Loucy (cell line): Measurements from ENCODE around the gene HOXB9.

Source experiments
- H2AFZ ChIP-seq: fragments of 200-600 bp; sonication (generic); 2 replicates; pipeline ENCODE4 v1.6.0; 2016; ENCODE audit warnings: antibody characterized with exemption, mild to moderate bottlenecking, low read length, moderate library complexity
- H3F3A ChIP-seq: fragments of 200-600 bp; 2 replicates; pipeline ENCODE4 v1.6.0; 2016; ENCODE audit warnings: antibody characterized with exemption, low read depth, mild to moderate bottlenecking
- H3K27me3 ChIP-seq: fragments of 200-600 bp; sonication (generic); 2 replicates; pipeline ENCODE4 v1.6.1; 2014; ENCODE audit warnings: low read length, mild to moderate bottlenecking; ENCODE audit not compliant: insufficient read depth, poor library complexity, severe bottlenecking
- H3K36me3 ChIP-seq: fragments of 200-600 bp; sonication (generic); 2 replicates; pipeline ENCODE4 v1.6.1; 2016; ENCODE audit warnings: low read length; ENCODE audit not compliant: insufficient read depth
- H3K4me1 ChIP-seq: fragments of 200-600 bp; sonication (generic); 2 replicates; pipeline ENCODE4 v1.5.1; 2014; ENCODE audit warnings: low read length, mild to moderate bottlenecking; ENCODE audit not compliant: insufficient read depth, poor library complexity, severe bottlenecking
- H3K4me2 ChIP-seq: fragments of 200-600 bp; sonication (generic); 2 replicates; pipeline ENCODE4 v1.6.0; 2014; ENCODE audit warnings: antibody characterized with exemption, low read length, low read depth, mild to moderate bottlenecking; ENCODE audit not compliant: poor library complexity, severe bottlenecking
- H3K4me3 ChIP-seq: fragments of 200-600 bp; sonication (generic); 2 replicates; pipeline ENCODE4 v1.5.1; 2014; ENCODE audit warnings: low read length, mild to moderate bottlenecking, mixed read lengths; ENCODE audit not compliant: poor library complexity, severe bottlenecking
- H3K79me2 ChIP-seq: fragments of 200-600 bp; sonication (generic); 2 replicates; pipeline ENCODE4 v1.6.1; 2014; ENCODE audit warnings: low read length; ENCODE audit not compliant: insufficient read depth
- H3K9ac ChIP-seq: fragments of 200-600 bp; sonication (generic); 2 replicates; pipeline ENCODE4 v1.6.0; 2014; ENCODE audit warnings: mild to moderate bottlenecking, low read depth, low read length, moderate library complexity; ENCODE audit not compliant: poor library complexity, severe bottlenecking
- H3K9me2 ChIP-seq: fragments of 200-600 bp; sonication (generic); replicated peaks from 2 replicates; pipeline ENCODE4 v1.6.1; 2016; ENCODE audit warnings: low read depth, low read length, mixed read lengths
- H3K9me3 ChIP-seq: fragments of 200-600 bp; sonication (generic); 2 replicates; pipeline ENCODE4 v1.6.1; 2014; ENCODE audit warnings: mild to moderate bottlenecking, antibody characterized with exemption, low read length, low read depth; ENCODE audit not compliant: insufficient read depth
- H4K20me1 ChIP-seq: fragments of 200-600 bp; sonication (generic); 2 replicates; pipeline ENCODE4 v1.6.0; 2014; ENCODE audit warnings: antibody characterized with exemption, low read length, mild to moderate bottlenecking; ENCODE audit not compliant: insufficient read depth, poor library complexity, severe bottlenecking
- EZH2phosphoT487 ChIP-seq: fragments of 200-600 bp; IDR thresholded peaks from 2 replicates; pipeline ENCODE4 v1.6.1; 2018; ENCODE audit warnings: antibody characterized with exemption, mild to moderate bottlenecking, moderate library complexity, borderline replicate concordance
- TF ChIP-seq, protein P1 (sequence below): fragments of 200-600 bp; sonication (generic); conservative IDR thresholded peaks from 2 replicates; pipeline ENCODE4 v1.5.1; 2014; ENCODE audit warnings: mild to moderate bottlenecking, antibody characterized with exemption, low read length

Gene HOXB9

DNA sequence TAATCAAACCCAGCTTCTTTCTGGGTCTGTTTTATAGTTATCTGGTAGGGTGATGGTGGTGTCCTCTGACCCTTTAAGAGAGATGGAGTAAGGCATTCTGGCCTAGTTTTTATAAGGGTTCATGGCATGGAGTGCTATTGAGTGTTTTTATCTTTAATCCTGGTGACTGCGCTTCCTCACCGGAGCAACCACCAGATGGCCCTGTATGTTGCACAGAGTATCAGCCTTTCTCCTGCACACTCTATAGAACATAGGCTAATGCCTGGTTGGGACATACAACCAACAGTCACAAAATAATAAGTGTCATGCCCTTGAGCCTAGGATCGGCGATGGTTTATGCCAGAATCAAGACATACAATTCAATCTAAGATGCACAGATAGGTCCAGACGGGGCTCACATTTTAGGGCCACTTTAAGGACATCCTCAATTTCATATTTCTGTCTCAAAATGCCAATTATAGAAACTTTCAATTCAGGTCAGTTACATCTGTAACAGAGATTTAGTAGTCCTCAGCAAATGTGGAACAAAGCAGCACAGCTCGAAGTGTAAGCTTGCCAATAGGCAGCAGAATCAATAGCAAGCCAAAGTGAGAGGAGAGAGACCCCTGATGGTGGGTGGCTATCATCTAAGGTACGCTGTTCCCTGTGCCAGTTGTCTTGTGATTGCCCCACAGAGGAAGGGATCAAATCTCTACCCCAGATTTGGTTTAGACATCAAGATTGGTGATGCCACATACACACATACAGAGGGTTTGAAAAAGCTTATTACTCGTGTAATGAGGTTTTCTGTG, 37.2 kb upstream of the HOXB9 start:
- Histone ChIP-seq H3K4me1 (no peaks in the 10 kb centered on the region), H3K4me3 (no peak overlapping the region), H3K79me2 (peaks cover 81% of the 10 kb centered on the region), H3K36me3 (peaks cover 42% of the 10 kb centered on the region; the same call in 1 of the 2 replicates), H3K9me3 (no peaks in the 10 kb centered on the region), H3K4me2 (no peak overlapping the region), H3F3A (no peaks in the 10 kb centered on the region; the same call in 1 of the 2 replicates), H3K9ac (no peak overlapping the region), H4K20me1 (peaks cover 10% of the 10 kb centered on the region), H3K9me2 (no peaks in the 10 kb centered on the region), H2AFZ (no peak overlapping the region), H3K27me3 (no peaks in the 10 kb centered on the region)
- TF ChIP-seq EZH2phosphoT487, result no peak
- TF ChIP-seq, protein P1, sequence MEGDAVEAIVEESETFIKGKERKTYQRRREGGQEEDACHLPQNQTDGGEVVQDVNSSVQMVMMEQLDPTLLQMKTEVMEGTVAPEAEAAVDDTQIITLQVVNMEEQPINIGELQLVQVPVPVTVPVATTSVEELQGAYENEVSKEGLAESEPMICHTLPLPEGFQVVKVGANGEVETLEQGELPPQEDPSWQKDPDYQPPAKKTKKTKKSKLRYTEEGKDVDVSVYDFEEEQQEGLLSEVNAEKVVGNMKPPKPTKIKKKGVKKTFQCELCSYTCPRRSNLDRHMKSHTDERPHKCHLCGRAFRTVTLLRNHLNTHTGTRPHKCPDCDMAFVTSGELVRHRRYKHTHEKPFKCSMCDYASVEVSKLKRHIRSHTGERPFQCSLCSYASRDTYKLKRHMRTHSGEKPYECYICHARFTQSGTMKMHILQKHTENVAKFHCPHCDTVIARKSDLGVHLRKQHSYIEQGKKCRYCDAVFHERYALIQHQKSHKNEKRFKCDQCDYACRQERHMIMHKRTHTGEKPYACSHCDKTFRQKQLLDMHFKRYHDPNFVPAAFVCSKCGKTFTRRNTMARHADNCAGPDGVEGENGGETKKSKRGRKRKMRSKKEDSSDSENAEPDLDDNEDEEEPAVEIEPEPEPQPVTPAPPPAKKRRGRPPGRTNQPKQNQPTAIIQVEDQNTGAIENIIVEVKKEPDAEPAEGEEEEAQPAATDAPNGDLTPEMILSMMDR, result peak; percentile 50

DNA sequence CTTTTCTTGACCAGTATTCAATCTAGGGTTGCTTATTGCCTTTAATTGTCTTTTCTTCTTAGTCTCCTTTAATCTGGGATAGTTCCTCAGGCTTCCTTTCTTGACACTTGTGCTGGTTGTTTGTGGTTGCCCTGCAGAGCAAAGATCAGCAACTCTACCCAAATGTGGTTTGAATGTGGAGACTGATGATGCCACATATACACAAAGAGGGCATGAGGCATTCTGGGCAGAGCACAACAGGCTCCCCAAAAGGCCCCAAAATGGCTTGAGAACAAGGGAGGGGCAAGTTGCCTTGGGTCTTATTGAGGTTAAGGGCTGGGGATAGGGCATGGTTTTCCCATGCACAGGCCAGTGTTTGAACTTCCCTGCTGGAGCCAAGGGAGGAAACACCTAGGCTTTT, 29.8 kb upstream of the HOXB9 start:
- Histone ChIP-seq H3K4me3 (no peak overlapping the region), H3K9me2 (no peaks in the 10 kb centered on the region), H3K9me3 (no peaks in the 10 kb centered on the region), H3K79me2 (peaks cover 90% of the 10 kb centered on the region), H3F3A (no peaks in the 10 kb centered on the region; the same call in 1 of the 2 replicates), H3K4me2 (peak overlapping the region; percentile 21), H3K4me1 (peaks cover 22% of the 10 kb centered on the region), H3K36me3 (peaks cover 25% of the 10 kb centered on the region), H4K20me1 (peaks cover 13% of the 10 kb centered on the region), H3K27me3 (no peaks in the 10 kb centered on the region), H3K9ac (no peak overlapping the region), H2AFZ (no peak overlapping the region)
- TF ChIP-seq, protein P1, result no peak

DNA sequence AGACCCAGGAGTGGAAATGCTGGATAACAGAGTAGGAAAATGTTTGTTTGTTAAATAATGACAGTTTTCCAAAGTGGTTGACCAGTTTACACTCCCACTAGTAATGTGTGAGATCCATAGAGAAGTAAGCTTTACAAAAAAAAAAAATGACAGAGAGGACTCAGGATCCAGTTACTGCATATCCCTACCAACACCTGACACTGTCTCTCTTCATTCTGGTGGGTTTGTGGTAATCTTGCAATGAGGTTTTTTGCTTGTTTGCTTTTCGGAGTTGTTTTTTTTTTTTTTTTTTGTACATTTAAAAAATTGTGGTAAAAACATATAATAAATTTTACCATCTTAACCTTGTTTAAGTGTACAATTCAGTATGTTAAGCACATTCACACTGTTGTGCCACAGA, 23.6 kb upstream of the HOXB9 start:
- no peaks in the 10 kb centered on the region for H3F3A ChIP-seq
- peaks cover 97% of the 10 kb centered on the region for H3K79me2 ChIP-seq
- H3K9me2 ChIP-seq, result no peaks in the 10 kb centered on the region
- peaks cover 12% of the 10 kb centered on the region for H4K20me1 ChIP-seq
- peak overlapping the region; percentile 56 for H3K4me3 ChIP-seq
- H3K4me2 ChIP-seq, result peak overlapping the region; percentile 67
- no peak for TF ChIP-seq EZH2phosphoT487
- TF ChIP-seq, protein P1, result no peak
- H3K4me1 ChIP-seq, result peaks cover 48% of the 10 kb centered on the region
- H3K27me3 ChIP-seq, result peaks cover 10% of the 10 kb centered on the region
- no peak overlapping the region for H2AFZ ChIP-seq
- H3K9me3 ChIP-seq, result no peaks in the 10 kb centered on the region
- peak overlapping the region; percentile 98 for H3K9ac ChIP-seq
- no peaks in the 10 kb centered on the region for H3K36me3 ChIP-seq
